Endothelial cell of hepatic sinusoid (primary cell): ENCODE results near the gene SCGN.

Experiments used
- in situ Hi-C: cut with HindIII; loops from 2 replicates; pipeline ENCODE4 v1.10.0; 2017; ENCODE audit warnings: low sequenced_read_pairs

SCGN gene, protein sequence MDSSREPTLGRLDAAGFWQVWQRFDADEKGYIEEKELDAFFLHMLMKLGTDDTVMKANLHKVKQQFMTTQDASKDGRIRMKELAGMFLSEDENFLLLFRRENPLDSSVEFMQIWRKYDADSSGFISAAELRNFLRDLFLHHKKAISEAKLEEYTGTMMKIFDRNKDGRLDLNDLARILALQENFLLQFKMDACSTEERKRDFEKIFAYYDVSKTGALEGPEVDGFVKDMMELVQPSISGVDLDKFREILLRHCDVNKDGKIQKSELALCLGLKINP

DNA sequence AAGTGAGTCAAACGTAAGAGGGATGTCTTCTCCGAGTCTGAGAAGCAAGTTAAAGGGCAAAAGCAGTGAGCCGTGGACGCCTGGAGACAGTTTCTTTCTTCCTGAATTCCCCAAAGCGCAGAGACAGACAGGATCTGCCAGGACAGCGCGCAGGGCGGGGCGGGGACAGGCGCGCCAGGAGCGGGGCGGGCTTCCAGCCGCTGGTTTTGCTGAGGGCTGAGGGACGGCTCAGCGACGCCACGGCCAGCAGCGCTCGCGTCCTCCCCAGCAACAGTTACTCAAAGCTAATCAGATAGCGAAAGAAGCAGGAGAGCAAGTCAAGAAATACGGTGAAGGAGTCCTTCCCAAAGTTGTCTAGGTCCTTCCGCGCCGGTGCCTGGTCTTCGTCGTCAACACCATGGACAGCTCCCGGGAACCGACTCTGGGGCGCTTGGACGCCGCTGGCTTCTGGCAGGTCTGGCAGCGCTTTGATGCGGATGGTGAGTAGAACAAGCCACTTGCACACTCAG is at the start of gene SCGN:
TSS of gene SCGN (plus strand) at position 209 of the 509 bp plus-strand sequence. CDS start at position 398, 189 bp downstream.
- in situ Hi-C loops, result no loop called here

DNA sequence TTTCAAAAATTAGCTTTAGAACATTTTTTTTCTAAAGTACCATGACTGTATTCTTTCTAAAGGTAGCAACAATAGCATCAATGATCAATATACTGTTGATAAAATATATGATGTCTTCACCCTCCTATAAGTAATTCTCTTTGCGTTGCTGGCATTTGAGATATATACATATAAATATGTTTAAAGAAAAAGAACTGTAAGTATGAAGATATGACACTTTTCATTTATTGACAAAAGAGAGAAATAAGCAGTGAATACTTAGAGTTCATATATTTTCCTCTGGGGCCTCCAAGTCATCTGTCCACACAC is 49.4 kb upstream of the SCGN start:
- in situ Hi-C loops, result no loop called here

DNA sequence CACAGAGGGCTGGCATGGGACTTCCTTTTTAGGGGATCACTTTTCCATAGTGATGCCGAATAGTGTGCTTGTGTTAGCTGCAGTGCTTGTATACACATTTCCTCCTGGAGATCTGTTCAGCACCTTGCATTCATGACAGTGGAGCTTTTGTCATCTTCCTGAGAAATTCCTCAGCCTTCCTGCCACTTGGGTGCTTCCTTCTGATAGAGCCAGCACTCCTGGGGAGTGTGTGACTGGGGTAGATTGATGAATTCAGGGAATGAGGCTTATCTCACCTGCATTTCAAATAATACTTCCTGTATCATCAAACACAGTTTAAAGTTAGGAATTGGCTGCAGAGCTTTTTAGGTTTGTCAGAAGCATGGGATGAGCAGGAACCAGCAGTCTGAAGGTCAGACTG is 48.8 kb upstream of the SCGN start:
- in situ Hi-C loops, result no loop called here

DNA sequence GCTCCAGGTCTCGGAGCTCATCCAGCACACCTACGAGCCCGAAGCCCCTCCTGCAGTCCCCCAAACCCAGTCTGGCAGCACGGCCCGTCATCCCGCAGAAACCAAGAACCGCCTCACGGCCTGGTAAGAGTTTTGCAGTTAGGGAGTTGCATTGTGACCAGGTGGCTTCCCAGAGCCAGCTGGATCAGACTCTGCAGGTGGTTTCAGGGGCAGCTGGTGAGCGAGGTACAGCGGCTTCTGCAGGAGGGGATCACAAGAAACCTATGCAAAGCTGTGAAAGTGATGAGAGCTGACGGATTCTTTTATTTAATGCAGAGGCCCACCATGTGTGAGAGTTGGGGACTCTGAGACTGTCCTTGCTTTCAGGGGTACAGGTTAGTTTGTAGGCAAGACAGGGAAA is 45.9 kb upstream of the SCGN start:
- in situ Hi-C loops, result no loop called here

DNA sequence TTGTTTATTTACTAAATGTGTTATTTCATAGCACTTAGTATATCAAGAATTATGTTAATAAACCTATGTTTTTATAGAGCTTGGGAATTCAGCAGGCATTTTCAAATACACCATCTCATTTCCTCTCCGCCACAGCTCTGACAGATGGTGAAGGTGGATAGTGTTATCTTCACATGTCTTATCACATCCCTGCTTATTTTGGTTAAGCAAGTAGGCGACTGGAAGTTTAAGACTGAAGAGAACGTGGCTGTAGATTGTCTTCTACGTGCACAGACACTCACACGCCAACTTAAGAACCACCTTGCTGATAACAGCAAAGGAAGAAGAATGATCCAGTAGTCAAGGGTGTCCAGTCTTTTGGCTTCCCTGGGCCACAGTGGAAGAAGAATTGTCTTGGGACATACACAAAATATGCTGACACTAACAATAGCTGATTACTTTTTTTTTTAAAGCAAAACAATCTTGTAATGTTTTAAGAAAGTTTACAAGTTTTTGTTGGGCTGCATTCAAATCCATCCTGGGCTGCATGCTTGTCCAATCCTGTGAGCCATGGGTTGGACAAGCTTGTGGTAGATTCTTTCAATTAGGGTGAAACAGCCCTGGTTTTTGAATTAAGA is 43.3 kb upstream of the SCGN start:
- in situ Hi-C loops, result no loop called here

DNA sequence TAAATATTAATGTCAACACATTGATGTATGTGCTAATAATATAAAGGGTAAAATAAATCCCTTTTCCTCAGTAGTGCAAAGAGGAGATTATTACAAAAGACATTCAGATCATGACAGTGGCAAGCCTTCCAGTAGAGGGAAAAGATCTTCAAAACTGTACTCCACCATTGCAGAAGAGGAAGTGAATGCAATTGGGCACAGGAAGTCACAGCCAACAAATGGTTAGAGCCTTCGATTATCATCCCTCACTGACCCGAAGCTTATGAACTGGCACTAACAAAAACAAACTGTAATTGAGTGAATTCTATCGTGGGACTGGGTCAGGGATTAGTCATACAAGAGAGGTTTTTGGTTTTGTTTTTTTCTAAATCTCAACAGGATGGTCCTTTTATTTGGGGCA is 39.3 kb upstream of the SCGN start:
- in situ Hi-C loops, result no loop called here

DNA sequence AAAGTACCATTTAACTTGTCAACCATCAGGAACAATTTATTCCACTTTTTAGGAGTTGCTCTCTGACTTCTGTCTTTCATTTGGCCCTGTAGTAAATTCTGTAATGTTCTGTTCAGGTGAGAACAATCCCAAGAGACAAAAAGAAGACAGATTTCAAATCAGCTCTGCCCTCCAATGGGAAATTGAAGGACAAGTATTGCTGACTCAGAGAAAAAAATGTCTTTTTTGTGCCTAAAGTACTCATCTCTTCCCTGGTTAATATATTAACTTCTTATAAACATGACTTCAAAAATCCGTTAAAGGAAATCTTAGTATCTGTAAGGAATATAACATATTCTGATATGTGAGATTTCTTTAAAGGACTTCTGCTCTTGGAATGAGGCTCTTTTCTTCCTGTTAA is 38.6 kb upstream of the SCGN start:
- in situ Hi-C loops, result no loop called here

DNA sequence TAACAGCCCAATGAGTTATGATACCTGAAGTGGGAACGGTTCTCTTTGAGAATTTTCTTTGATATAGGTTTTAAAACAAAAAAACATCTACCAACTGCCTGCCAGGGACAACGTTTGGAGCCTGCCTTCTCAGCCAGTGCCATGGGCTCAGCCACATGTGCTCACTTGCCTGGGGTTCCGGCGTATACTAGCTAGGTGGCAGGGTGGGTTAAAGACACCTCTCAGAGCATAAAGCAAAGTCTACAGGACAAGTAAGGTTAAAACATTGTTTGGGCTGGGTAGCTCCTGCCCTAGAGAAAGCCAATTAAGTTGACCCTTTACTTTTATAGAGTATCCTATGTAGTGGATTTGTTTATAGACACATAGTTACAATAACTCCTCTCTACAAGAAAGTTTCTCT is 38.0 kb upstream of the SCGN start:
- in situ Hi-C loops, result no loop called here

DNA sequence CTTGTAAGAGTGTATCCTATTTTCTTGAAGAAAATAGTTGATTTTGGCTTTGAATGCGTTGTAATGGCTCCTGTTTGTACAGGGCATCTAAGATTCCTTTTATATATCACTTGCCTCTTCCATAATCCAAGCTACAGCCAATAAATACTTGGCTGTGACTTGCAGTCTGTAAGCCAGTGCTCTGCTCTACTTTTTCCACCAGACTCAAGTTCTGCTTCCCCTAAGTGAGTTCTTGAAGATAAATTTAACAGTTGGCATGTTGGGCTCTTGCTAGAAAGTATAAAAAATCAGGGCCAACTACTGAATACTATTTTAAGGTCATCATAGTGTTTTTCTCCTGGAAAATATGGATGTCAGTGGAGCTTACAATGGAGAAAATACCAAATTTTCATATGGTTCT is 36.5 kb upstream of the SCGN start:
- in situ Hi-C loops, result no loop called here

DNA sequence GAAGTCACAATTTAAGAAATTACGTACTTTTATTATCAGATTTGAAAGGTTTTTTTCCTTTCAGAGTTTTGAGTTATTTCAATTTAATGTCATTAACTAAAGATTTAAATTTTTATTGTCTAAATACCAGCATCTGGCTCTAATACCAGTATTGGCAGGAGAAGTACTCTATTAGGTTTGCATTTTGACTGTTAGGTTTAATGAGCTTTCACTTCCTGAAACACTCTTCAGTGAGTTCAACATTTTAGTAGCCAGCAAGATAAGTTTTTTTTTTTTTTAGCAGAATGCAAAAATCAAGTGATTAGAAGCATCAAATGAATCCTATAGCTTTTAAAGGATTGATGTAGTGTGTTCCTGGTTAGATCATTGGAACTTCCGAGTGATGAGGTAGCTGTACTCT is 34.0 kb upstream of the SCGN start:
- in situ Hi-C loops, result no loop called here

DNA sequence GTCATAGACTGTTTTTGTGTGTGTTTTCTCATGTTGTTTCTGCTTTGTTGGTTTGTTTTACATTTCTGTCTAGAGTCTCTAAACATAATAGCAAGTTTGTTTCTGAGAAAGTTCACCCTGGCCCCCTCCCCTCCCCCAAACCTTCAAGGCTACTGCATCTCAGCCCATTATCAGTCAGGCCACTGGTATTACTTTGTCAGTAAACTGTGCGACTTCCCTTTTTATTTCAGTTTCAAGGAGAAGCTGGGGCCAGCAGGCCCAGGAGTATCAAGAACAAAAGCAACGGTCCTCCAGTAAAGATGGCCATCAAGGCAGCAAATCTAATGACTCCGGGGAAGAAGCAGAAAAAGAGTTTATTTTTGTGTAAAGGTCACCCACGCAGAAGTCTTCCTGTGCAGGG is 32.8 kb upstream of the SCGN start:
- in situ Hi-C loops, result no loop called here

DNA sequence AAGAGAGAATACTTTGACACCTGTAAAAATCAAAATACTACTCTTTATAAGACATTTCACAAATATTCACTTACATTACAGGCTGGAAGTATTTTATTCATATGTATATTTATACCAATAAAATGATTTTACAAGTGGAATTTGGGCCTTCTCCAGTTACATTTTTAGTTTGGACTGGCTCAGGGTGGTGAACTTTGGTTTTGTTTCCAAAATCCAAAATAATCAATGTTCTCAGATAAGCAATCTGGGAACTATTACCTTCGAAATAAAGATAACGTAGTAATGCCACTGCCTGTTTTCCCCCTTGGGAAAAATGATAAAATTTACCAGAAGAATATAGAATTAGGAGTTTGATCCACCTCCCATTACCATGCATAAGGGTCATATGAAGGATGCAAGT is 31.6 kb upstream of the SCGN start:
- in situ Hi-C loops, result no loop called here

DNA sequence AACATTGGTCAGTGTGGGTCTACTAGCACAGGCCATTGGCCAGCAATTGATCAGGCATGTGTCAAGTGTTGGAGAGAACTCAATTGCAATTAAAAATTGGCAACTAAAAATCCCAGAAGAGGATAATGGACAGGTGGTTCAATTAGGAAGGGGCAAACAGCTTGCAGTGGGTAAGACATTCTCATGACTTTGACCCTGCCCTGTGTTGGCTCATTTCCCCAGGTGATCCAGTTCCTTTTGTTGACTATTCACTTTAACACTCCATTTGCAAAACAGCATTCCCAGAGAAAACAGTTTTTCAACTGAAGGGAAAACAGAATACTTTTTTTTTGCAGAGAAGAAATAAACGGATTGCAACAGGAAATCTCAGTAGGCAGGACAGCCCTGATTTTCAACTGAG is 28.9 kb upstream of the SCGN start:
- in situ Hi-C loops, result no loop called here

DNA sequence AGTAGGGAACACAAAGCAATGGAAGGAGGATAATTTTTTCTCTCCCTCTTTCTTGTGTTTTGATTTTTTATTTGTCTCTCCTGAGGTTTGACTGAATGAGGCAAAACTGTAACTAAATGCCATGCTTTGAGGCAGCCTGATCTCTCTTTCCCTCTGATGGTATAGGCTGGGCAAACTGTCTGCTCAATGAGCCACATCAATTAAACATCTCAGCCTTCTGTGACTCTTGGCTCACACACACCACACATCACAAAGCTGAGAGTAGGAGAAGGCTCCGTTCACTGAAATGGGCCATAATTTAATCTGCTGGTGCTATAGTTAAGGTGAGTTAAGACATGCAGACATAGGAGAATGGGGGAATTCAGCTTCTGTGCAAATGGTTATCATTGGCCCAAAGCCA is 28.1 kb upstream of the SCGN start:
- in situ Hi-C loops, result no loop called here

DNA sequence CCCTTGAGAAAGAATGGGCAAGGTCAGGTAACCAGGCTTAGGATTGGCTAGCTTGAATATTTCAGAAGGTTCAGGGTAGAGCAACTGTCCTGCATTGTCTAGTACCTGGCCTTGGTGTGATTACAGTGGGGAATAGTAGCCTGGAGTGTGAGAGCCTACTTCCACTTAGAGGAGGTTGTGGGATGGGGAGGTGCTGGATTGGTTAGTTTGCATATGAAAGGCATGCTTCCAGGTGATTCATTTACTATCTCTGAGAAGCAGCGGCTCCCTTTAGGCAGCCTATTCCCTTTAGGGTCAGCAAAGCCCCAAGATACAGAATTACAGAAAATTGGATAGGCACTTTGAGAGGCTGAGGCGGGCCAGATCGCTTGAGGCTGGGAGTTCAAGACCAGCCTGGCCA is 25.0 kb upstream of the SCGN start:
- in situ Hi-C loops, result no loop called here

DNA sequence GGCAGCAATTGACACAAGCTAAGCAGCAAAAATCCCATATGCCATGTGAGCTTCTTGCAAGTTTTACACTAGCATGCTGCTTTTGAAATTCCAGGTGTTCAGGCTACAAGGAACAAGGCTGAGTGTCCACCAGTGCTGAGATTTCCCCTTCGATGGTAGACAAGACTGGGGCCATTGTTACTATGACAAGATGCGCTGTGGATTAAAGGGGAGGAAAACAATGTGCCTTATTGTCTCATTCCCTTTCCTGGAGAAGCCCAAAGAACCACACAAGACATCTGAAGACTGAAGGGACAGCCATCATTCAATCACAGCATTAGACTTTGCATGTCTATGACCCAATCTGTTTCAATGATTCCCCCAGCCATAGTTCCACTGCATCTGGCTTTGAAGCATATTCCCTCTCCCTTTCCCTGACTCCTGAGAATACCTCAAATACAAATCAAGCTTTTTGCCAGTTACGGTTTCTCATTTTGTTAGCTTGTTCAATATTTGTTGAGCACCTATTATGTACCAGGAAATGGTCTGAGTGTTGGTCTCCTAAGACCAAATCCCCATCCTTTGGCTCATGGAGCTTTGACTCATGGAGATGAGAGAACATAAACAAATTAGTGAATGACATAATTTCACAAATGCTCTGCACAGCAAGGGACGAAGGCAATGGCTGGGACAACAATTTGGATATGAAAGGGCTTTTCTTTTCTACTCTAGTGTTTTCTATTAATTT is 23.4 kb upstream of the SCGN start:
- in situ Hi-C loops, result no loop called here

DNA sequence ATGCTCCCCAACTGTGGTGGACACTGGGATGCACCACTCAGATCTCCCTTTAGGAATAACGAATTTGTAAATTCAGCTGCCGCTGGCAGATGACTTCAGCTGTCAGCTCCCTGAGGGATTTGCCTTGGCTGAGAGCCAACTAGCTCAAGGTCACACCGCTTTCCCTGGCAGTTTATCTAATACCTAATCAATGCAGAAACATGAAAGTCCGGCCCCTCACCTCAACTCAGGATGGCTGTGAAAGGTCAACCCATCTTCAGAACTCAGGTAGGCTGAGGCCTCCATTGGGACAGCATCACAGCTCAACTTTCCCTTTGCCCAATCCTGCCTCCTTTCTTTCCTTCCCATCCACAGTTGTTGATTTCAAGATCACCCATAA is 22.8 kb upstream of the SCGN start:
- in situ Hi-C loops, result no loop called here

DNA sequence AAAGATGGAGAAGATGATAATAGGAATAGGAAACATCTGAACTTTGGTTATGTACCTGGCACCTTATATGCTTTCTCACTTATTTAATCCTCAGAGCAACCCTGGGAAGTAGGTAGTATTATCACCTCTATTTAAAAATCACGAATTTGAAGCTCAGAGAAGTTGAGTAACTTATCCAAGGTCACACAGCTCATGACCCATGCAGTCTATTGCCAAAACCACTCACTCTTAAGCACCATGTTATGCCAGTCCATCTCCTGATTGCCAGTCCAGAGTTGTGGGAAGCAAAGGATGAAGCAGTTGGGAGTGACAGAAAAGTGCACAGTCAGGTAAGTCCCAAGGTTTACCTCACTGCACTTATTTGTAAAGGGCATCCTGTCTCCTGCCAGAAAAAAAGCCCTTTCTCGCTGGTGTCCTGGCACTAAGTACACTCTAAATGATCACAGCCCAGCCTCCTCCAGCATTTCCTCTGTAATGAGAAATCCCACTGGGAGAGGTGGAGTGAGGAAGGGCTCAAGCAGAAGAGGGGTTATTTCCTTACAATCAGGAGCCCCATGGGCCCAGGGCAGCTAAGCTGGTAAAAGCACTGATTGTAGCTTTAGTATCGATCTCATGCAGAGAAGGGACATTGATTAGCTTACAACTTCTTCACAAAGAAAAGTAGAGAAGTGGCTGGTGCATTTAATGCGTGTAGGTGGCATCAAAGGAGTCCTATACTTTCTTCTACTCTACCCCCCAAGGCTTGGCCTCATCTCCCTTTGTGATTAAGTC is 21.3 kb upstream of the SCGN start:
- in situ Hi-C loops, result no loop called here

DNA sequence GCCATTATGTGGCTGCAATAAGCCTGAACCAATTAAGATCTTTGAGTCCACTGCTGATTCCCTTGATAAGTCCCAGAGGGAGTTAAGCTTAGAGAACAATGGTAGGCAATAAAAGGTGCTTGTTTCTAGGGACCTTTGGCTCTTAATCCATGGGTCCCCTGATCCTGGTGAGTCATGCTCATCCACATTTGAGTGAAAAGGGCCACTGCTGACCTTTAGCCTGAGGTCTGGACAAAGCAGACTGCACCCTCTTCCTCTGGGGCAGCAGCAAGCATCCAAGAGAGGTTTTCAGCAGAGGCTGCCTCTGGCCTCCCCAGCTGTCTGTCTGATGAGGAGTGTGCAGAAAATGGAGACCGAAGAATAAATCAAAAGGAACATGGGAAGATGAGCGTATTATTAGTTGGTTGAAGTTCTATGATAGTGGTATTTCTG is 16.1 kb upstream of the SCGN start:
- in situ Hi-C loops, result no loop called here

DNA sequence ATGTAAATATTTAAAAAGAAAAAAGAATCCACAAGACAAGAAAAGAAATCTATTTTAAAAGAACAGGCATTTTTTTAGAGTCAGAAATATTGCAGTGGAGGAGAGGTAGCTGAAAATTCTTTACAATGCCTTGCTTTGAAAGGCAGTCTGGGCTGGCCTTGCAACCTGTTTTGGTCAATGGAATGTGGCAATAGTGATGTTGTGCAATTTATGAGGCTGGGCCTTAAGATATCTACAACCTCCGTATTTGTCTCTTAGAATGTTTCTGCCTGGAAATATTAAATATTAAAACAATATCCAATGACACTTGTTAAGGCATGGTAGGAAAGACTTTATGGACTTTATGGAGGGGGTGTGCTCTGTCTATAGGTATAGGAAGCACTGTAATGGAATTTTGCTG is 14.8 kb upstream of the SCGN start:
- in situ Hi-C loops, result no loop called here

DNA sequence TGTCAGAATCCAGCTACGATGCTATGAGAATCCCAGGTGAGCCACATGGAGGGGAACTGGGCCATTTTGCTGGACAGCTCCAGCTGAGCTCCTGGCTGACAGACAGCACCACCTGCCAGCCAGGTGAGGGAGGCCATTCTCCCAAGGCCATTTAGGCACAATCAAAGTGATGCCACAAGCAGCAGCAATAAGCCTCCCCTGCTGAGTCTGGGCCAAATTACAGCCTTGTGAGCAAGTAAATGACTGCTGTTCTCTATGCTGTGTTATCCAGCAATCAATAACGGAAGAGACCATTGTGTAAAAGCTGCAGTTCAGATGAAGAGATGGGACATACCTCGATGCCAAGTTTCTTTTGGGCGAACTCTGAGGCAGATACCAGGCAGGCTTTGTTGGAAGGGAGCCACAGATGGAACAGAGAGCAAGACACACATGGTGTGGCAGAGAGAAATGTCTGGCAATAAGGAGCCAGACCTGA is 14.0 kb upstream of the SCGN start:
- in situ Hi-C loops, result no loop called here
